B cell (primary cell): Measurements from ENCODE around the gene VSTM2L. TPM values are rescaled to one million over a fixed set of nuclear protein-coding genes. Genes with fewer than 3 reads are reported as not detected.

Source experiments
- ATAC-seq: fragments of 200-7000 bp; cut with Tn5 transposase; one replicate; pipeline ENCODE4 v1.10.0; 2021; ENCODE audit warnings: low read depth, mild to moderate bottlenecking, moderate number of reproducible peaks, moderate library complexity
- CTCF ChIA-PET: fragments of 350-600 bp; sonication (Branson Sonifier 250); formaldehyde crosslinking; loops from one replicate; lab custom pipeline; 2021; ENCODE audit warnings: antibody characterized with exemption, inconsistent platforms; lab: Charles Lee
- POLR2A ChIA-PET: fragments of 350-600 bp; sonication (Branson Sonifier 250); formaldehyde crosslinking; loops from one replicate; lab custom pipeline; 2021; ENCODE audit warnings: antibody characterized with exemption; lab: Charles Lee
- DNase-seq: peaks from one replicate; pipeline ENCODE4 v3.0.0; 2013
- H2AFZ ChIP-seq: 2 replicates; pipeline ENCODE4 v1.6.1; 2012; ENCODE audit warnings: mild to moderate bottlenecking, low read depth, low read length; ENCODE audit not compliant: insufficient read depth, poor library complexity, severe bottlenecking
- H3K27ac ChIP-seq, 2 donors: 1 replicate in 1 of 2; 2 replicates in 1 of 2; pipeline ENCODE4 v1.5.1; 2012 to 2013; ENCODE audit warnings: low read length in 2 of 2, mild to moderate bottlenecking in 2 of 2, moderate library complexity in 1 of 2
- H3K27me3 ChIP-seq, 4 experiments: fragments of 200-600 bp in 1 of 4; sonication (generic) in 1 of 4; replicated peaks in 1 of 4; 1 replicate in 2 of 4; 2 replicates in 2 of 4; pipeline versions ENCODE4 v1.6.1 to v1.7.0; 2013 to 2016; ENCODE audit warnings: low read length in 3 of 4, mild to moderate bottlenecking in 2 of 4, mixed read lengths in 1 of 4, moderate library complexity in 1 of 4; ENCODE audit not compliant: insufficient read depth in 4 of 4, control insufficient read depth in 3 of 4; ENCODE audit errors: control extremely low read depth in 1 of 4
- H3K36me3 ChIP-seq, 2 experiments: replicated peaks in 1 of 2; 1 replicate in 1 of 2; 2 replicates in 1 of 2; pipeline versions ENCODE4 v1.6.1 to v1.7.1; 2013; ENCODE audit warnings: low read length in 1 of 2; ENCODE audit not compliant: insufficient read depth in 2 of 2, control insufficient read depth in 1 of 2; ENCODE audit errors: control extremely low read depth in 1 of 2, extremely low read depth in 1 of 2
- H3K4me1 ChIP-seq, 2 donors: fragments of 200-600 bp in 1 of 2; sonication (generic) in 1 of 2; 1 replicate in 1 of 2; 2 replicates in 1 of 2; pipeline versions ENCODE4 v1.5.1 to v1.6.1; 2013 to 2017; ENCODE audit warnings: low read length in 2 of 2; ENCODE audit not compliant: control insufficient read depth in 2 of 2, insufficient read depth in 2 of 2
- H3K4me2 ChIP-seq: replicated peaks from 2 replicates; pipeline ENCODE3; 2012; ENCODE audit warnings: mild to moderate bottlenecking, low read depth, low read length; ENCODE audit not compliant: poor library complexity, severe bottlenecking
- H3K4me3 ChIP-seq, 5 experiments: fragments of 200-600 bp in 1 of 5; sonication (generic) in 1 of 5; 1 replicate in 3 of 5; 2 replicates in 2 of 5; pipeline versions ENCODE4 v1.5.1 to v1.7.0; 2011 to 2016; ENCODE audit warnings: low read length in 4 of 5, mild to moderate bottlenecking in 4 of 5, low read depth in 2 of 5, control low read depth in 1 of 5, moderate library complexity in 1 of 5; ENCODE audit not compliant: insufficient read depth in 1 of 5; ENCODE audit errors: control extremely low read depth in 1 of 5, extremely low read depth in 1 of 5
- H3K79me2 ChIP-seq: fragments of 200-600 bp; sonication (generic); one replicate; pipeline ENCODE4 v1.6.0; 2016; ENCODE audit warnings: low read length; ENCODE audit not compliant: control insufficient read depth, insufficient read depth
- H3K9ac ChIP-seq: fragments of 200-600 bp; sonication (generic); 2 replicates; pipeline ENCODE4 v1.6.1; 2017; ENCODE audit warnings: mild to moderate bottlenecking, low read length, moderate library complexity
- H3K9me3 ChIP-seq, 3 donors: one replicate each; pipeline versions ENCODE4 v1.6.1 to v1.7.1; 2013; ENCODE audit warnings: low read length in 2 of 3; ENCODE audit not compliant: control insufficient read depth in 2 of 3, insufficient read depth in 1 of 3; ENCODE audit errors: control extremely low read depth in 1 of 3
- H4K20me1 ChIP-seq: 2 replicates; pipeline ENCODE4 v1.6.0; 2012; ENCODE audit warnings: mild to moderate bottlenecking, low read length; ENCODE audit not compliant: insufficient read depth, control insufficient read depth, poor library complexity, severe bottlenecking
- H3K27ac Mint-ChIP-seq: one replicate; pipeline ENCODE4 v1.8.0; 2021; ENCODE audit warnings: mixed read lengths
- H3K27me3 Mint-ChIP-seq: one replicate; pipeline ENCODE4 v1.8.0; 2021; ENCODE audit warnings: mixed read lengths
- H3K4me1 Mint-ChIP-seq: one replicate; pipeline ENCODE4 v1.8.0; 2021; ENCODE audit warnings: mixed read lengths
- H3K4me3 Mint-ChIP-seq: one replicate; pipeline ENCODE4 v1.8.0; 2021; ENCODE audit warnings: mixed read lengths
- H3K9me3 Mint-ChIP-seq: one replicate; pipeline ENCODE4 v1.8.0; 2022; ENCODE audit warnings: mixed read lengths; ENCODE audit not compliant: insufficient read depth
- EZH2 ChIP-seq: IDR thresholded peaks from 2 replicates; pipeline ENCODE4 v1.6.1; 2012; ENCODE audit warnings: borderline replicate concordance, low read depth, mild to moderate bottlenecking, moderate library complexity, low read length; ENCODE audit not compliant: insufficient read depth, poor library complexity, severe bottlenecking
- WGBS: methylation state at CpG from one replicate; pipeline ENCODE4 v1.1.5; 2013; ENCODE audit warnings: missing lambda C conversion rate; ENCODE audit not compliant: insufficient coverage; 5-methylcytosine and 5-hydroxymethylcytosine counted together
- intact Hi-C: fragments of 100-400 bp; cut with micrococcal nuclease; formaldehyde crosslinking; loops from one replicate; pipeline ENCODE4 v1.10.0; 2022
- polyA plus RNA-seq: library from polyadenylated mRNA; depleted of rRNA; stranded (reverse); fragments of >200 nt; gene quantifications from 2 replicates; pipeline ENCODE4 v1.2.3, GENCODE V29; 2012
- total RNA-seq, 2 donors: library from RNA; stranded (reverse); fragments of 120-200 nt in 1 of 2; gene quantifications; 1 replicate in 1 of 2; 2 replicates in 1 of 2; pipeline versions ENCODE4 v1.2.3 to v1.2.4, GENCODE V29; 2013 to 2022
- TF ChIP-seq, protein P1 (sequence below): fragments of 200-600 bp; IDR thresholded peaks from one replicate; pipeline ENCODE4 v1.8.0; 2022; ENCODE audit warnings: antibody characterized with exemption, mild to moderate bottlenecking

Gene VSTM2L
- total and polyA plus RNA-seq, 2 donors (not counting 1 experiment from before 2014, with no cell fraction given): 0.25 TPM; not detected in 1

DNA sequence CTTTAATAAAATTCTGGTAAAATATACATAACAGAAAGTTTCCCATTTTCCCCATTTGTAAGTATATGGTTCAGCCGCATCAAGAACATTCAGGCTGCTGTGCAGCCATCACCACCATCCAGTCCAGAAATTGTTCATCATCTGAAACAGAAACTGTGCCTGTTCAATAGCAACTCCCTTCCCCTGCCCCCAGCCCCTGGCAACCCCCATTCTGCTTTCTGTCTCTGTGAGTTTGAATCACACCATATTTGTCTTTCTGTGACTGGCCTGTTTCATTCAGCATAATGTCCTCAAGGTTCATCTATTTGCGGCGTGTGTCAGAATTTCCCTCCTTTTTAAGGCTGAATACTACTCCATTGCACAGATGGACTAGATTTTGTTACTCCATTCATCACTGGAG is 19.1 kb downstream of the VSTM2L start:
- no peak overlapping the region for H3K4me3 Mint-ChIP-seq
- Histone ChIP-seq H3K9ac (no peak overlapping the region), H3K9me3 (no peaks in the 10 kb centered on the region), H3K27me3 (peaks cover 0 to 13% (median 0%) of the 10 kb centered on the region in 4 experiments), H4K20me1 (no peaks in the 10 kb centered on the region), H3K4me1 (peaks cover 8 to 18% of the 10 kb centered on the region in 2 donors), H2AFZ (no peak overlapping the region), H3K79me2 (no peaks in the 10 kb centered on the region), H3K36me3 (no peaks in the 10 kb centered on the region), H3K27ac (no peak overlapping the region), H3K4me3 (no peak overlapping the region), H3K4me2 (no peak overlapping the region)
- ChIA-PET POLR2A (no interaction called here), CTCF (no interaction called here)
- TF ChIP-seq, protein P1, sequence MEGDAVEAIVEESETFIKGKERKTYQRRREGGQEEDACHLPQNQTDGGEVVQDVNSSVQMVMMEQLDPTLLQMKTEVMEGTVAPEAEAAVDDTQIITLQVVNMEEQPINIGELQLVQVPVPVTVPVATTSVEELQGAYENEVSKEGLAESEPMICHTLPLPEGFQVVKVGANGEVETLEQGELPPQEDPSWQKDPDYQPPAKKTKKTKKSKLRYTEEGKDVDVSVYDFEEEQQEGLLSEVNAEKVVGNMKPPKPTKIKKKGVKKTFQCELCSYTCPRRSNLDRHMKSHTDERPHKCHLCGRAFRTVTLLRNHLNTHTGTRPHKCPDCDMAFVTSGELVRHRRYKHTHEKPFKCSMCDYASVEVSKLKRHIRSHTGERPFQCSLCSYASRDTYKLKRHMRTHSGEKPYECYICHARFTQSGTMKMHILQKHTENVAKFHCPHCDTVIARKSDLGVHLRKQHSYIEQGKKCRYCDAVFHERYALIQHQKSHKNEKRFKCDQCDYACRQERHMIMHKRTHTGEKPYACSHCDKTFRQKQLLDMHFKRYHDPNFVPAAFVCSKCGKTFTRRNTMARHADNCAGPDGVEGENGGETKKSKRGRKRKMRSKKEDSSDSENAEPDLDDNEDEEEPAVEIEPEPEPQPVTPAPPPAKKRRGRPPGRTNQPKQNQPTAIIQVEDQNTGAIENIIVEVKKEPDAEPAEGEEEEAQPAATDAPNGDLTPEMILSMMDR: no peak
- no peak for DNase-seq
- peaks cover 11% of the 10 kb centered on the region for H3K4me1 Mint-ChIP-seq
- intact Hi-C loops: no loop called here
- H3K27me3 Mint-ChIP-seq: peaks cover 8% of the 10 kb centered on the region
- WGBS: no CpG with 5 or more reads among the region's 3 CpGs
- H3K9me3 Mint-ChIP-seq: no peaks in the 10 kb centered on the region
- H3K27ac Mint-ChIP-seq: no peak overlapping the region
- no peak for ATAC-seq

DNA sequence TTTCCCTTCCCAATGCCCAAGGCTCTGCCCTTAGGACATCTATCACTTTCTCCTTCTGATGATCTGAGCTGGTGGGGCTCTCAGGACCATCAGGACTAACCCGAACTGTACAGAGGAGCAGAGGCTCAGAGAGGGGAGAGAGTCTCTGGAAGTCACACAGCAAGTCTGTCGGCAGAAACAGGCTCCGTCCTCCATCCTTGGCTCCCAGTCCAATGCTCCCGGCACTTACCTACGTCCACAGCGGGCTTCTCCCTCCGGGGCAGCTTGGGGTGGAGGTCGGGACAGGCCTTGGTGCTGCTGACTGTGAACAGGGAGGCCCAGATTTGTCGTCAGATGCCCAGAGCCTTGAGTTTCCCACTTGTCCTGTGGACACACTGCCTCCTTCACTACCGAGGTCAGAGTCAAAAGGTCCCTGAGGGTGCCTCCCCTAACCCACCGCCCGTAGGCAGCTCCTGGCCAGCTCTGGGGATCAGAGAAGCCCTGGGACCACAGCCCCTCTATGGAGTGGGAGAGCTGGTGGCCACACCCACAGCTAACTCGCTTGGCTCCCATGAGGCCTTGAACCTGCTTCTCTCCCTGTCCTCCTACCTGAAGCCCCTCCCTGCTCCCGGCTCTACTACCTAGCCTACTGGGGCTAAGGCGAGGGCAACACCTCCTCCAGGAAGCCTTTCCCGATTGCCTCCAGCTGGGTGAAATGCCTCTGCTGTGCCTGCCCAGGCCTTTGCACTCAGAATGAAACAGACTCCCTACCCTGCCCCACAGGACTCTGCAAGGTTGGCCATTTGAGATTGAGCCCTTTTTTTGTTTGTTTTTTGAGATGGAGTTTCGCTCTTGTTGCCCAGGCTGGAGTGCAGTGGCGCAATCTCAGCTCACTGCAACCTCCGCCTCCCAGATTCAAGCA is 22.6 kb downstream of the VSTM2L start:
- Mint-ChIP-seq H3K4me1 (peaks cover 11% of the 10 kb centered on the region), H3K4me3 (no peak overlapping the region), H3K27me3 (peaks cover 17% of the 10 kb centered on the region), H3K27ac (no peak overlapping the region), H3K9me3 (no peaks in the 10 kb centered on the region)
- Histone ChIP-seq H3K9me3 (no peaks in the 10 kb centered on the region), H3K27ac (no peak overlapping the region), H2AFZ (no peak overlapping the region), H3K27me3 (peaks cover 0 to 9% (median 0%) of the 10 kb centered on the region in 4 experiments), H3K4me1 (peaks cover 8 to 18% of the 10 kb centered on the region in 2 donors), H3K4me3 (no peak overlapping the region), H3K9ac (no peak overlapping the region), H3K4me2 (no peak overlapping the region), H3K36me3 (no peaks in the 10 kb centered on the region), H4K20me1 (no peaks in the 10 kb centered on the region), H3K79me2 (no peaks in the 10 kb centered on the region)
- TF ChIP-seq, protein P1: no peak
- TF ChIP-seq EZH2: no peak
- no peak for DNase-seq
- ChIA-PET CTCF (no interaction called here), POLR2A (no interaction called here)
- ATAC-seq: no peak
- WGBS: 91% methylated on average over 15 of the region's 19 CpGs
- intact Hi-C loops: no loop called here
